Activated naive CD8-positive, alpha-beta T cell treated with anti-CD3 and anti-CD28 coated beads, Interleukin-2, amount 10 ng/mL, durations not matched to agents 7 days and 5 days (primary cell): ENCODE measurements around the gene MRGPRX2. TPM values are rescaled to one million over a fixed set of nuclear protein-coding genes. Genes with fewer than 3 reads are reported as not detected.
A peak's percentile ranks its signal among the peaks of the same experiment; 100 is the strongest.

Experiments
- ATAC-seq: fragments of 150-1000 bp; cut with Tn5 transposase; one replicate; pipeline ENCODE4 v1.10.0; 2021; ENCODE audit warnings: low read depth, moderate library complexity
- POLR2A ChIA-PET: fragments of 350-600 bp; sonication (Branson Sonifier 250); formaldehyde crosslinking; loops from one replicate; lab custom pipeline; 2021; ENCODE audit warnings: antibody characterized with exemption; lab: Charles Lee
- DNase-seq: peaks from one replicate; pipeline ENCODE4 v3.0.0; 2021
- H3K27ac Mint-ChIP-seq: one replicate; pipeline ENCODE4 v1.8.0; 2022; ENCODE audit warnings: mild to moderate bottlenecking, mixed read lengths
- H3K27me3 Mint-ChIP-seq: one replicate; pipeline ENCODE4 v1.8.0; 2022; ENCODE audit warnings: mild to moderate bottlenecking, moderate library complexity, mixed read lengths
- H3K36me3 Mint-ChIP-seq: one replicate; pipeline ENCODE4 v1.8.0; 2021; ENCODE audit warnings: mild to moderate bottlenecking, mixed read lengths
- H3K4me1 Mint-ChIP-seq: one replicate; pipeline ENCODE4 v1.8.0; 2021; ENCODE audit warnings: mixed read lengths
- H3K4me3 Mint-ChIP-seq: one replicate; pipeline ENCODE4 v1.8.0; 2022; ENCODE audit warnings: mild to moderate bottlenecking, moderate library complexity, mixed read lengths
- H3K9me3 Mint-ChIP-seq: one replicate; pipeline ENCODE4 v1.8.0; 2021; ENCODE audit warnings: mixed read lengths
- total RNA-seq, 2 experiments: library from RNA; stranded (reverse); gene quantifications; one replicate each; pipeline ENCODE4 v1.2.3, GENCODE V29; 2021

MRGPRX2 gene
- total RNA-seq, 2 experiments from 2014 or later: not detected

GRCh38 chr11:19088791-19089190 is 28.3 kb upstream of the MRGPRX2 start:
- POLR2A ChIA-PET: no interaction called here
- no peaks in the 10 kb centered on the region for H3K9me3 Mint-ChIP-seq

GRCh38 chr11:19087658-19088057 is 27.1 kb upstream of the MRGPRX2 start:
- peaks cover 25% of the 10 kb centered on the region for H3K27me3 Mint-ChIP-seq
- POLR2A ChIA-PET: no interaction called here

More at GRCh38 chr11:19088791-19089190, 28.3 kb upstream of the MRGPRX2 start:
- no peak overlapping the region for H3K4me3 Mint-ChIP-seq
- DNase-seq (no peak), ATAC-seq (no peak)
- peaks cover 32% of the 10 kb centered on the region for H3K27me3 Mint-ChIP-seq
- peaks cover 2% of the 10 kb centered on the region for H3K36me3 Mint-ChIP-seq
- H3K27ac Mint-ChIP-seq: no peak overlapping the region
- no peaks in the 10 kb centered on the region for H3K4me1 Mint-ChIP-seq

GRCh38 chr11:19084661-19085315 is 24.3 kb upstream of the MRGPRX2 start:
- Mint-ChIP-seq H3K4me3 (no peak overlapping the region), H3K27ac (no peak overlapping the region), H3K9me3 (no peaks in the 10 kb centered on the region), H3K4me1 (no peaks in the 10 kb centered on the region), H3K36me3 (no peaks in the 10 kb centered on the region), H3K27me3 (peaks cover 8% of the 10 kb centered on the region)
- DNase-seq: no peak
- POLR2A ChIA-PET: no interaction called here
- ATAC-seq: no peak

More at GRCh38 chr11:19087658-19088057, 27.1 kb upstream of the MRGPRX2 start:
- no peak for DNase-seq
- ATAC-seq: no peak
- Mint-ChIP-seq H3K4me3 (no peak overlapping the region), H3K36me3 (peaks cover 2% of the 10 kb centered on the region), H3K4me1 (no peaks in the 10 kb centered on the region), H3K9me3 (no peaks in the 10 kb centered on the region), H3K27ac (no peak overlapping the region)

DNA sequence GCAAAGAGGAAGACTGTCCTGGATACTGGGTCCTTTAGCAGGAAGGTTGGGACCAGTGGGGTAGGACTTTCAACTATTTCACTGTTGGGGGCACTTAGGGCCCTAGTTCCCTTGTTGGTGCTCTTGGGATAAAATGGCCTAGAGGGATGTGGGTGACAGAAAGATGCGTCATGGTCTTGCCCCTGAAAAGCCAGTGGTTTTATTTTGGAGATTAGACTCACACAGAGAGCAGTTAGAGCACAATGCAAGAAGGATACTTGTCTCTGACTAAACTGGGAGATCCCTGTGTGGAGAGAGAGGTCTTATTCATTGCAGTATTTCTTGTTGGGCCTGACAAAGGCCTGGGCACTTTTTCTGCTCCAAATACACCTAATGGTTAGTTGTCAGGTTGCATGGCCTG is 22.6 kb upstream of the MRGPRX2 start:
- Mint-ChIP-seq H3K36me3 (no peaks in the 10 kb centered on the region), H3K4me1 (no peaks in the 10 kb centered on the region), H3K27me3 (peaks cover 12% of the 10 kb centered on the region), H3K4me3 (no peak overlapping the region), H3K9me3 (no peaks in the 10 kb centered on the region), H3K27ac (no peak overlapping the region)
- DNase-seq (no peak), ATAC-seq (no peak)
- POLR2A ChIA-PET: no interaction called here

DNA sequence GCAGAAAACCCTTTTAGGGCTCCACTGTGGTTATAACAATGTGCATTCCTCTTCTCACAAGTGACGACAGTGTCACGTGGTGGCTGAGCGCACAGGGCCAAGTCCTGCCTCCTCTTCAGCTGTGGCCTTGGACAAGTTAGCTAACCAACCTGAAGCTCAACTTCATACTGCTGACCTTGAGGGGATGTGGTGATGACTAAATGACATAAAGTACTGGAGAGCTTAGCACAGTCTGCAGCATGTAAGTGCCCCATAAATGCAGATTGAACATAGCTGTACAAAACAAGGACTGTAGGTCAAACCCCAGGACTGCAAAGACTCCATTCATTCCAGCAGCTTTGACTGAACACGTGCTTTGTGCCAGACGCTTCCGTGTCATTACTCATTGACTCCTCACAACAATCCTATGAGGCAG is 20.1 kb upstream of the MRGPRX2 start:
- DNase-seq: no peak
- Mint-ChIP-seq H3K4me1 (no peaks in the 10 kb centered on the region), H3K9me3 (no peaks in the 10 kb centered on the region), H3K36me3 (no peaks in the 10 kb centered on the region), H3K27me3 (peaks cover 10% of the 10 kb centered on the region), H3K4me3 (no peak overlapping the region), H3K27ac (no peak overlapping the region)
- ATAC-seq: no peak
- POLR2A ChIA-PET: no interaction called here

DNA sequence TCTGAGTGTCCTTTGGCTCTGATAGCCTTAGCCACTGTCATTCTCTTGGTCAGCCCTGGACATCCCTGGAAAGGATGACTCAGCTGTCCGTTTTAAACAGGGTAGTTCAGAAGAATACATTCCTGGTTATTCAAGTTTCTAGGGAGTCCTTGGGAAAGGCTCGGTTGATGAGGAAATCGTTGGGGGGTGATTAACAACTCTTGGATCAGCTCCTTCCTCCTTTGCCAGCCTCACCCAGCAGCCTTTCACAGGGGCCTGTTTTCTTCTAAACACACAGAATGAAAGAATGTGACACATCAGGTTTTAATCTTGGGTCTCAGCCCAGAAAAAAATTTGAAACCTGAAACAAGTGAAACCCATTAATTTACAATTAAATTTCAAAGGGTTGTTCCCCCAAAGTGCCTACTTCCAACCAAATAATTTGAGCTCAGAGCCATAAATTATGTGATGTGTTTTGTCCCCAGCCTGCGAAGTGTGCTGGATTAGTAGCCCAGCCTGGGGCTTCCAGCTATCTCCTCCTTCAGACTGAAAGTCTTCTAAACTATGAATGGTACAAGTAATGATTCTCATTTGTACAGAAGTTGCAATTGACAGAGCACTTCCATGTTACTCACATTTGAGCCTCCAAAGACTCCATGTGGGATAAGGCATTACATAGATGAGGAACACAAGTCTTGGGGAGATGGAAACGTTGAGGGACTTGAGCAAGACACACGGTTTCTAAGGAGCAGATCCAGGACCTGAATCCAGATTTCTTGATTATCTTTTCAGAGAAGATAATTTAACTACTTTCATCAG is 19.3 kb upstream of the MRGPRX2 start:
- no peak for ATAC-seq
- Mint-ChIP-seq H3K4me3 (no peak overlapping the region), H3K4me1 (no peaks in the 10 kb centered on the region), H3K27me3 (peaks cover 10% of the 10 kb centered on the region), H3K27ac (no peak overlapping the region), H3K9me3 (no peaks in the 10 kb centered on the region), H3K36me3 (no peaks in the 10 kb centered on the region)
- POLR2A ChIA-PET: no interaction called here
- no peak for DNase-seq

GRCh38 chr11:19077965-19078364 is 17.4 kb upstream of the MRGPRX2 start:
- no peak overlapping the region for H3K27ac Mint-ChIP-seq
- H3K36me3 Mint-ChIP-seq: no peaks in the 10 kb centered on the region
- DNase-seq: no peak
- no peaks in the 10 kb centered on the region for H3K4me1 Mint-ChIP-seq
- H3K9me3 Mint-ChIP-seq: no peaks in the 10 kb centered on the region
- peaks cover 10% of the 10 kb centered on the region for H3K27me3 Mint-ChIP-seq
- no peak for ATAC-seq
- POLR2A ChIA-PET: interaction anchor here (0.6 kb wide), 1 partner anchor 153 kb away, joined by 4 read pairs; no protein-coding TSS in a partner anchor
- no peak overlapping the region for H3K4me3 Mint-ChIP-seq

- POLR2A ChIA-PET: no interaction called here
- peak; percentile 61 for DNase-seq
- Mint-ChIP-seq H3K27me3 (peaks cover 10% of the 10 kb centered on the region), H3K9me3 (no peaks in the 10 kb centered on the region), H3K4me3 (no peak overlapping the region), H3K4me1 (no peaks in the 10 kb centered on the region), H3K27ac (no peak overlapping the region), H3K36me3 (no peaks in the 10 kb centered on the region)
- peak; percentile 45 for ATAC-seq
Measured at GRCh38 chr11:19076744-19077589, 16.4 kb upstream of the MRGPRX2 start.

- no peak for DNase-seq
- Mint-ChIP-seq H3K36me3 (no peaks in the 10 kb centered on the region), H3K27me3 (peaks cover 12% of the 10 kb centered on the region), H3K4me3 (no peak overlapping the region), H3K4me1 (peaks cover 5% of the 10 kb centered on the region), H3K27ac (no peak overlapping the region), H3K9me3 (no peaks in the 10 kb centered on the region)
- POLR2A ChIA-PET: no interaction called here
- no peak for ATAC-seq
Measured at GRCh38 chr11:19075636-19076035, 15.1 kb upstream of the MRGPRX2 start.

DNA sequence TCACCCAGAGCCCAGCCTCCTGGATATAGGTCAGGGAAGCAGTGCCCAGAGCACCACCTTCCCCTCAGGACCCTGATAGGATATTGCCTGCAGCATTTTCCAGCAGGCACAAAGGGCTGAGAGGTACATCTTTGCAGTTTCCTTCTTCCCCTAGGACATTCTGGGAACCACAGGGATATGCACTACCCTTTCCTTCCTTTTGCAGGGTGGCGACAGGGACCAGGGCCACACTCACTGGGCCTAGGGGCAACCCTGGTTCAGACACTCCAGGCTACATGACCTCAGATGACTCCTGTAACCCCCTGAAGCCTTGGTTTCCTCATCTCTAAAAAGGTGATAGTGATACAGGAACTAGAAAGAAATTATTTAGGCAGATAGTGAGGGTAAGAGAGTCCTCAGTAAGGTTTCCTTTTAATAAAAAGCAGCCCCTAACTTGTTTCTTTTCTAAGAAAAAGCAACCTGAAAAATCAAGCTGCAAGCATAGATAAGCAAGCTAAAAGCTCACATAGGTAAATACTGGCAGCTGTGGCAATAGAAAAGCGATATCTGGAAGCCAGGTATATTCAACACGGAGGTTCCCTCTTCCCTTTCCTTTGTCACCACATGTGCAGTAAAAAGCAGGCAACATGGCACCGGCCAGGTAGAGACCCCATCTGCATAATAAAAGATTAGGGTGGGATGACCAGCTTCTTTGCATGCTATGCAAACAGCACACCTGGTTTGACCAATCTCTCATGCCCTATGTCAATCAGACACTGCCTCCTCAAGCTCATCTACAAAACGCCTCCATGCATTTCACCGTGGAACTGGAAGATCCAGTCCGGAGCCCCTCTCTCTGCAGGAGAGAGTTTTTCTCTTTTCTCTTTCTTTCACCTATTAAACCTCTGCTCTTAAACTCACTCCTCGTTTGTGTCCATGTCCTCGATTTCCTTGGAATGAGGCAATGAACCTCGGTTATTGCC is 13.2 kb upstream of the MRGPRX2 start:
- no peak for DNase-seq
- peaks cover 5% of the 10 kb centered on the region for H3K4me1 Mint-ChIP-seq
- H3K4me3 Mint-ChIP-seq: no peak overlapping the region
- no peak overlapping the region for H3K27ac Mint-ChIP-seq
- peaks cover 3% of the 10 kb centered on the region for H3K9me3 Mint-ChIP-seq
- H3K36me3 Mint-ChIP-seq: no peaks in the 10 kb centered on the region
- H3K27me3 Mint-ChIP-seq: peaks cover 9% of the 10 kb centered on the region
- POLR2A ChIA-PET: no interaction called here
- ATAC-seq: no peak

DNA sequence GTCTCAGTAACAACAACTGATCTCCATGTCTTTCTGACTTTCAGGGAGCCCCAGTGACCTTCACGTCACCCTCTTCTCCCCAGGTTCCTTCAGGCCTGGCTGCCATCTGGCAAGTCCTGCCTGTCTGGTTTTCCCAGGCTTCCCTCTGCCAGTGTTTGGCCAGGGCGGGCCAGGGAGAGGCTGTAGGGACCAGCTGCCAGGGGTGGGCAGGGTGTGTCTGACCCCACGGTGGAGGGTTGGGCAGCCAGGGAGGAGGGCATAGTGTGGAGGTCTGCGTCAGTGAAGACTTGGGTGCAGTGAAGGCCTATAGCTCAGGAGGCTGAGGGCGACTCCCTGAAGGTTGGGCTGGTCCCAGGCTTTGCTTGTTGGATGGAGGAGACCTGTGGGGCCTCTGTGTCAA is 11.9 kb upstream of the MRGPRX2 start:
- Mint-ChIP-seq H3K4me3 (no peak overlapping the region), H3K27me3 (peaks cover 9% of the 10 kb centered on the region), H3K36me3 (no peaks in the 10 kb centered on the region), H3K9me3 (peaks cover 3% of the 10 kb centered on the region), H3K27ac (no peak overlapping the region), H3K4me1 (peaks cover 5% of the 10 kb centered on the region)
- ATAC-seq: no peak
- POLR2A ChIA-PET: no interaction called here
- DNase-seq: no peak

- peak overlapping the region; percentile 62 for H3K4me3 Mint-ChIP-seq
- peaks cover 3% of the 10 kb centered on the region for H3K9me3 Mint-ChIP-seq
- H3K27me3 Mint-ChIP-seq: peaks cover 12% of the 10 kb centered on the region
- H3K36me3 Mint-ChIP-seq: no peaks in the 10 kb centered on the region
- ATAC-seq (peak; percentile 71), DNase-seq (peak; percentile 52)
- POLR2A ChIA-PET: no interaction called here
- peaks cover 5% of the 10 kb centered on the region for H3K4me1 Mint-ChIP-seq
- no peak overlapping the region for H3K27ac Mint-ChIP-seq
Measured at GRCh38 chr11:19071255-19071654, 10.7 kb upstream of the MRGPRX2 start.
